ENCODE measurements around the gene POLR1A. TPM values are rescaled to one million over a fixed set of nuclear protein-coding genes. Genes with fewer than 3 reads are reported as not detected.

Gene POLR1A
- total RNA-seq, 4 donors from 2014 or later, result 11.8 to 20.2 (median 16.2) TPM

DNA sequence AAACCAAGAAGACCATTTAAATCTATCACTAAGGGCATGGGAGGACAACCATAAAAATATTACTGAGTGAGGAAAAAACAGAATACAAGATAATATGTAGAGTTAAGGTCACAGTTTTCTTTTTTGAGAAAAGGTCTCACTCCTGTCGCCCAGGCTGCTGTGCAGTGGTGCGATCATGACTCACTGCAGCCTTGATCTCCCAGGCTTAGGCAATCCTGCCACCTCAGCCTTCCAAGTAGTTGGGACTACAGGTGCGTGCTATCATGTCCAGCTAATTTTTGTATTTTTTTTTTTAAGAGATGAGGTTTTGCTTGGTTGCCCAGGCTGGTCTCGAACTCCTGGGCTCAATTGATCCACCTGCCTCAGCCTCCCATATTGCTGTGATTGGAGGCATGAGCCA, 24.0 kb downstream of the POLR1A start:
- Histone ChIP-seq H3K4me3 (no peak overlapping the region), H3K36me3 (peaks cover 13 to 94% (median 18%) of the 10 kb centered on the region in 3 donors), H3K4me1 (peaks cover 0 to 15% (median 0%) of the 10 kb centered on the region in 3 donors), H3K27ac (no peak overlapping the region), H3K27me3 (no peaks in the 10 kb centered on the region), H3K9me3 (no peaks in the 10 kb centered on the region)
- 85 to 92% methylated on average over 4 of the region's 4 CpGs for WGBS, 2 donors
- DNase-seq, result no peak
- intact Hi-C loops (cut with DNase I), result loop anchor here (5.0 kb wide), 1 partner anchor 254 kb away; no protein-coding TSS in a partner anchor
- TF ChIP-seq, protein P1, sequence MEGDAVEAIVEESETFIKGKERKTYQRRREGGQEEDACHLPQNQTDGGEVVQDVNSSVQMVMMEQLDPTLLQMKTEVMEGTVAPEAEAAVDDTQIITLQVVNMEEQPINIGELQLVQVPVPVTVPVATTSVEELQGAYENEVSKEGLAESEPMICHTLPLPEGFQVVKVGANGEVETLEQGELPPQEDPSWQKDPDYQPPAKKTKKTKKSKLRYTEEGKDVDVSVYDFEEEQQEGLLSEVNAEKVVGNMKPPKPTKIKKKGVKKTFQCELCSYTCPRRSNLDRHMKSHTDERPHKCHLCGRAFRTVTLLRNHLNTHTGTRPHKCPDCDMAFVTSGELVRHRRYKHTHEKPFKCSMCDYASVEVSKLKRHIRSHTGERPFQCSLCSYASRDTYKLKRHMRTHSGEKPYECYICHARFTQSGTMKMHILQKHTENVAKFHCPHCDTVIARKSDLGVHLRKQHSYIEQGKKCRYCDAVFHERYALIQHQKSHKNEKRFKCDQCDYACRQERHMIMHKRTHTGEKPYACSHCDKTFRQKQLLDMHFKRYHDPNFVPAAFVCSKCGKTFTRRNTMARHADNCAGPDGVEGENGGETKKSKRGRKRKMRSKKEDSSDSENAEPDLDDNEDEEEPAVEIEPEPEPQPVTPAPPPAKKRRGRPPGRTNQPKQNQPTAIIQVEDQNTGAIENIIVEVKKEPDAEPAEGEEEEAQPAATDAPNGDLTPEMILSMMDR (IDR thresholded peaks at IDR 0.05), result no peak
- TF ChIP-seq POLR2A (IDR thresholded peaks at IDR 0.05), result no peak

DNA sequence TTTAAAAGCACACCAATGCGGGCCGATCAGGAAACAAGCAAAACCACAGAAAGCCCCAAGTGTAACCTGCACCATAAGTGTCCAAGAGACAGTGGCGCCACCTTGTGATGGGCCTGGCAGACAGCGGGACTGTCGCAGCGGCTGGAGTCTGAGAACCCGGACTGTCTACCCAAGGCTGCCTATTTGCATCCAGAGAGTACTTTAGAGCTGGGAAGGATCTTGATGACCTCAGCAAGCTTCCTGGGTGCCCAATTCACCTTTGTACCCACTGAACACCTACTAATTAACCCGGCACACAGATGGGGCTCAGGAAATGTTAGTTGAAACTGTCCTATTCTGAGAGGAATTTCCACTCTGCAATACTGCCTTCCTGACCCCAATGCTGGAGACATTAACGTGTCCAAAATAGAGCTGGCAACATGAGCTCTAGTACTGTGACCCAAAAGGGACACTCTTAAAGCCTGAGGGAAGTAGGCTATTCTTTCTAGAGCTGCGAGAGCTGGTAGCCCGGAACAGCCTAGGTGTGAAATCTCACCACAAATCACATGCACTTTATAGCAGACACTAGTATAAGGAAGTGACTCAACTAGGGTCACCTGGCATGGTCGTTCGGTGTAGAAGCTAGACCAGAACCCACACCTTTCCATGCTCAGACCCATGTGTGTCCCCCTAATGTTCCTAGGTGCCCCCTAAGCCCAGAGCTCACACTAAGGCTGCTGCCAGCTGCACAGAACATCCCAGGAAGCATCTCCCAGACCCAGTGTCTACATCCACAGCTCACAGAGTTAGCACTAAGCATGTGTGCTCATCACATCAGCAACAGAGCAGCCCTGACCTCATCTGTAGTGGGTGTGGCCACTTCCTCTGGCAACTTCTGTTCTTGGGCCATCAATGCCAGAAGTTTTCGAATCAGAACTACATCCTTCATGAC, 25.4 kb downstream of the POLR1A start:
- TF ChIP-seq, protein P1 (IDR thresholded peaks at IDR 0.05), result peak; percentile 64 to 83 (median 78)
- TF ChIP-seq POLR2A (IDR thresholded peaks at IDR 0.05), result no peak
- no peaks in the 10 kb centered on the region for H3K27me3 ChIP-seq
- intact Hi-C loops (cut with DNase I), result loop anchor here (5.0 to 10.0 kb wide), 2 partner anchors 195 to 253 kb away; partner anchors contain the start of gene ST3GAL5
- peak; percentile 21 for DNase-seq
- 32 to 51% methylated on average over 10 to 12 of the region's 14 CpGs for WGBS, 2 donors
- H3K36me3 ChIP-seq, result peaks cover 15 to 94% (median 17%) of the 10 kb centered on the region in 3 donors
- peaks cover 0 to 15% (median 0%) of the 10 kb centered on the region in 3 donors for H3K4me1 ChIP-seq
- peak overlapping the region in 1 of 4 donors; percentile 26 for H3K27ac ChIP-seq
- H3K9me3 ChIP-seq, result no peaks in the 10 kb centered on the region
- H3K4me3 ChIP-seq, result no peak overlapping the region

DNA sequence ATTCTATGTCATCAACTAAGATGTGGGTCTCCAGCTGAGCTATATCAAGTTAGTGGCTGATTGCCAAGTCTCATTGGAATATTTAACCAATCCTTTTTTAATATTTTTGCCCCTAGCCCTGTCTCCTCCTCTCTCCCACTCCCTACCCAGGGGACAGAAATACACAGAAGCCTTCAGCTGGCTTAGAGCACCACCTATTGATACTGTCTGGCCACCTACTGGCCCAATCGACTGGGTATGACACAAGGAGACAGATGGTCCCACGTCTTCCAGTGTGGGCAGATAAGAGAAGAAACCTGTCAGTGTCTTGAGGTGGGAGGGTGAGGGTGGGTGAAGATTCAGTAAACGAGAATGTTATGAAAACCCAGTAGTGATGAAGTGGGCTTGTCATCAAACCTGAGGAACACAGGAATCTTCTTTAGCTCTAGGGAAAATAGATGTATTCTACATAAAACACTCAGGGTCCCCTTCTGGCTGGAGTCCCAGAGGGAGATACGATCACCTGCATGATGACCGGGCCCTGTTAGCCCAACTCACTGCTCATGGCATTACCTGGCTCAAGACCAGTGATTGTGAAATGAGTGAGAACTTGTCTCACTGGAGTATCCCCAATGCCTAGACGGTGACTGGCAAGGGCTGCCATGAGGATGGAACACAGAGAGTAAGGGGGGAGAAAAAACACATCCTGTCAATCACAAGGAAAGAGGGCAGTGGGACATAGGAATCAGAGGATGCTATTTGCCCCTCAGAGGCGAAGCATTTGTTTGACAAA, 26.7 kb downstream of the POLR1A start:
- 50 to 66% methylated on average over 7 of the region's 7 CpGs for WGBS, 2 donors
- DNase-seq, result no peak
- TF ChIP-seq POLR2A (IDR thresholded peaks at IDR 0.05), result no peak
- TF ChIP-seq, protein P1 (IDR thresholded peaks at IDR 0.05), result peak in 5 of 6 experiments; percentile 25 to 49 (median 45)
- Histone ChIP-seq H3K4me3 (no peak overlapping the region), H3K36me3 (peaks cover 15 to 94% (median 22%) of the 10 kb centered on the region in 3 donors), H3K27me3 (no peaks in the 10 kb centered on the region), H3K9me3 (no peaks in the 10 kb centered on the region), H3K4me1 (peaks cover 0 to 15% (median 0%) of the 10 kb centered on the region in 3 donors), H3K27ac (no peak overlapping the region)
- intact Hi-C loops (cut with DNase I), result loop anchor here (10.0 kb wide), 1 partner anchor 194 kb away; the partner anchor contains the start of gene ST3GAL5

DNA sequence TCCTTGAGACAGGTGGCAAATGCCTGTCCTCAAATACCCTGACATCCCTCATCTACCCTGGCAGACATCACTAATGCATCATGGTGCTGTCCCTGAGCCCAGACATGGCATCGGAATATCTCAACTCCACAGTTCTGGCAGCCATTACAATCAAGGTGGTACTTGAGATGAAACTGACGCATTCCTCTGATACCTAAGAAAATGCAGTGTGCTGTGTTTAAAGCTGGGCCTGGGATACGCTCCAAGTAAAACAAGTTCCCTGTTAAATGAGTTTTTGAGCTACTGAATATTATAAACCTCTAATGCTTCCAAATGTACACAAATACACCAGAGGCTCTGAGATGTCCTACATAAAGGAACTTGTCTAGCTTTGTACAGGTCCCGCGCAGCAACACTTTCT, 29.8 kb downstream of the POLR1A start:
- Histone ChIP-seq H3K36me3 (peaks cover 15 to 94% (median 22%) of the 10 kb centered on the region in 3 donors), H3K4me1 (peaks cover 7 to 28% (median 9%) of the 10 kb centered on the region in 3 donors), H3K9me3 (no peaks in the 10 kb centered on the region), H3K27ac (no peak overlapping the region), H3K4me3 (no peak overlapping the region), H3K27me3 (no peaks in the 10 kb centered on the region)
- intact Hi-C loops (cut with DNase I), result loop anchor here (10.0 kb wide), 1 partner anchor 191 kb away; the partner anchor contains the start of gene ST3GAL5
- 94 to 99% methylated on average over 5 of the region's 5 CpGs for WGBS, 2 donors
- no peak for TF ChIP-seq POLR2A (IDR thresholded peaks at IDR 0.05)
- TF ChIP-seq, protein P1 (IDR thresholded peaks at IDR 0.05), result no peak
- DNase-seq, result no peak
